Activated CD4-positive, CD25-positive, alpha-beta regulatory T cell (primary cell): Measurements from ENCODE around the gene SERPINB11.
"Not testable (repeated sequence)": the region's sequence is repeated elsewhere in the genome, so short reads cannot be mapped to it uniquely, and the experiment has no call there.

Experiments used
- DNase-seq, 4 experiments: peaks; one replicate each; lab custom pipeline; 2025; lab: John Stamatoyannopoulos, UW

The SERPINB11 gene

GRCh38 chr18:63702660-63703059, at the start of gene SERPINB11:
Gene SERPINB11, plus strand, starts transcription at chr18:63702960. Its CDS starts 7,234 bp downstream, at chr18:63710194.
- no peak for DNase-seq

- DNase-seq, result not testable (repeated sequence)
Measured at GRCh38 chr18:63658920-63659319, 43.8 kb upstream of the SERPINB11 start.

- not testable (repeated sequence) for DNase-seq
Measured at GRCh38 chr18:63661750-63662149, 41.0 kb upstream of the SERPINB11 start, which contains the start of gene SERPINB3. Gene SERPINB3, minus strand, starts transcription at chr18:63661893. Its CDS starts 677 bp downstream, at chr18:63661216.

GRCh38 chr18:63664571-63664970, 38.2 kb upstream of the SERPINB11 start:
- no peak for DNase-seq

- no peak for DNase-seq
Measured at GRCh38 chr18:63676526-63677323, 26.0 kb upstream of the SERPINB11 start.

GRCh38 chr18:63677500-63678225, 25.1 kb upstream of the SERPINB11 start:
- DNase-seq, result no peak

GRCh38 chr18:63679820-63680606, 22.7 kb upstream of the SERPINB11 start:
- DNase-seq, result no peak

- DNase-seq, result no peak
Measured at GRCh38 chr18:63681449-63682340, 21.1 kb upstream of the SERPINB11 start.

- DNase-seq, result no peak
Measured at GRCh38 chr18:63683152-63683551, 19.6 kb upstream of the SERPINB11 start.

- DNase-seq, result no peak
Measured at GRCh38 chr18:63683890-63684289, 18.9 kb upstream of the SERPINB11 start.

GRCh38 chr18:63684718-63685117, 18.0 kb upstream of the SERPINB11 start:
- DNase-seq, result no peak

GRCh38 chr18:63686871-63687270, 15.9 kb upstream of the SERPINB11 start:
- no peak for DNase-seq

- no peak for DNase-seq
Measured at GRCh38 chr18:63689064-63689463, 13.7 kb upstream of the SERPINB11 start.

GRCh38 chr18:63697097-63697660, 5.6 kb upstream of the SERPINB11 start:
- no peak for DNase-seq

GRCh38 chr18:63700501-63700900, 2.3 kb upstream of the SERPINB11 start:
- no peak for DNase-seq

GRCh38 chr18:63701952-63702351, 808 bp upstream of the SERPINB11 start:
- no peak for DNase-seq

GRCh38 chr18:63705401-63705800, 2.6 kb downstream of the SERPINB11 start:
- DNase-seq, result no peak

- no peak for DNase-seq
Measured at GRCh38 chr18:63707816-63708215, 5.1 kb downstream of the SERPINB11 start.

- no peak for DNase-seq
Measured at GRCh38 chr18:63708650-63709049, 5.9 kb downstream of the SERPINB11 start.

- no peak for DNase-seq
Measured at GRCh38 chr18:63725682-63726480, 23.1 kb downstream of the SERPINB11 start.
